Mesothelial cell of epicardium (in vitro differentiated cells): ENCODE measurements around the gene SKOR1. TPM values are rescaled to one million over a fixed set of nuclear protein-coding genes. Genes with fewer than 3 reads are reported as not detected.
A peak's percentile ranks its signal among the peaks of the same experiment; 100 is the strongest.

Experiments
- DNase-seq, 2 experiments: peaks; one replicate each; pipeline ENCODE4 v3.0.0; 2021; ENCODE audit warnings: low spot score in 2 of 2; ENCODE audit not compliant: unreplicated experiment in 2 of 2
- H3K27ac Mint-ChIP-seq: 2 replicates; pipeline ENCODE4 v1.8.0; 2021; ENCODE audit warnings: mixed read lengths
- H3K27me3 Mint-ChIP-seq: 2 replicates; pipeline ENCODE4 v1.8.0; 2021; ENCODE audit warnings: low read depth, mixed read lengths
- H3K36me3 Mint-ChIP-seq: 2 replicates; pipeline ENCODE4 v1.8.0; 2021; ENCODE audit warnings: mixed read lengths
- H3K4me1 Mint-ChIP-seq: 2 replicates; pipeline ENCODE4 v1.8.0; 2021; ENCODE audit warnings: mixed read lengths
- H3K4me3 Mint-ChIP-seq: 2 replicates; pipeline ENCODE4 v1.8.0; 2021; ENCODE audit warnings: mild to moderate bottlenecking, moderate library complexity, mixed read lengths
- H3K9me3 Mint-ChIP-seq: 2 replicates; pipeline ENCODE4 v1.8.0; 2021; ENCODE audit warnings: mixed read lengths
- total RNA-seq: library from RNA; stranded (reverse); gene quantifications from 3 replicates; pipeline ENCODE4 v1.2.1, GENCODE V29; 2021
- TF ChIP-seq, protein P1 (sequence below): fragments of 200-600 bp; sonication (generic); IDR thresholded peaks from one replicate; pipeline ENCODE4 v1.5.0; 2021; ENCODE audit warnings: antibody characterized with exemption; ENCODE audit not compliant: unreplicated experiment

Gene SKOR1
- total RNA-seq, 1 donor from 2014 or later, result 1.1 TPM

DNA sequence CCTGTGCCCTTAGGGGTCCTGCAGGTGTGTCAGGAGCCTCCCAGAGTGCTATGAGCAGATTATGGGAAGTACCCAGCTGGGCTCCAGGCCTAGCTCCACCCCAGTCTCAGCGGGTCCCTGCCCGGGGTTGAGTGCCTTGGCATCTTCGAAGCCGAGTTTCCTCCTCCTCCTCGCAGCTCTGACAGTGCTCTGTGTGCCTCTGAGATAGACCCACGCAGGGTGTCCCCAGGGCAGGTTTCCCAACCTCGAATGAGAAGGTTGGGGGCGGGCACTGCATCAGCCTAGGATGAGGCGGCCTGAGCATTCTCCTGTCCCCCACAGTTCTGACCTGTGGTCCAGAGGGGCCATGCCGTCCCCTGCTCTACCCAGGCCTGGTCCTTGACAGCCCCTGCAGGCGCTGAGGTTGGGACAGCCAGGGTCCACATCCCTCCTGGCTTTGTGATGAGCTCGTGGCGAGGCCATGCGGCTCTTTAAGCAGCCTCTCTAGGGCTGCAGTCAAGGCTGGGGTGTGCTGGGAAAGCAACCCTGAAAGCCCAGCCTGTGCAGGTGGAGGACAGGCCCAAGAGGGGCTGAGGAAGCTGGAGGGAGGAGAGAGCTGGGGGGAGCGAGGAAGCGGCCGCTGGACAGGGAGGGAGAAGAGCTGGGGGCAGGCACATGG is 20.2 kb upstream of the SKOR1 start:
- Mint-ChIP-seq H3K27me3 (peaks cover 1% of the 10 kb centered on the region), H3K4me1 (peaks cover under 1% of the 10 kb centered on the region), H3K9me3 (no peaks in the 10 kb centered on the region), H3K27ac (no peak overlapping the region), H3K36me3 (peaks cover 2% of the 10 kb centered on the region), H3K4me3 (no peak overlapping the region)
- no peak for DNase-seq
- TF ChIP-seq, protein P1, sequence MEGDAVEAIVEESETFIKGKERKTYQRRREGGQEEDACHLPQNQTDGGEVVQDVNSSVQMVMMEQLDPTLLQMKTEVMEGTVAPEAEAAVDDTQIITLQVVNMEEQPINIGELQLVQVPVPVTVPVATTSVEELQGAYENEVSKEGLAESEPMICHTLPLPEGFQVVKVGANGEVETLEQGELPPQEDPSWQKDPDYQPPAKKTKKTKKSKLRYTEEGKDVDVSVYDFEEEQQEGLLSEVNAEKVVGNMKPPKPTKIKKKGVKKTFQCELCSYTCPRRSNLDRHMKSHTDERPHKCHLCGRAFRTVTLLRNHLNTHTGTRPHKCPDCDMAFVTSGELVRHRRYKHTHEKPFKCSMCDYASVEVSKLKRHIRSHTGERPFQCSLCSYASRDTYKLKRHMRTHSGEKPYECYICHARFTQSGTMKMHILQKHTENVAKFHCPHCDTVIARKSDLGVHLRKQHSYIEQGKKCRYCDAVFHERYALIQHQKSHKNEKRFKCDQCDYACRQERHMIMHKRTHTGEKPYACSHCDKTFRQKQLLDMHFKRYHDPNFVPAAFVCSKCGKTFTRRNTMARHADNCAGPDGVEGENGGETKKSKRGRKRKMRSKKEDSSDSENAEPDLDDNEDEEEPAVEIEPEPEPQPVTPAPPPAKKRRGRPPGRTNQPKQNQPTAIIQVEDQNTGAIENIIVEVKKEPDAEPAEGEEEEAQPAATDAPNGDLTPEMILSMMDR, result no peak

DNA sequence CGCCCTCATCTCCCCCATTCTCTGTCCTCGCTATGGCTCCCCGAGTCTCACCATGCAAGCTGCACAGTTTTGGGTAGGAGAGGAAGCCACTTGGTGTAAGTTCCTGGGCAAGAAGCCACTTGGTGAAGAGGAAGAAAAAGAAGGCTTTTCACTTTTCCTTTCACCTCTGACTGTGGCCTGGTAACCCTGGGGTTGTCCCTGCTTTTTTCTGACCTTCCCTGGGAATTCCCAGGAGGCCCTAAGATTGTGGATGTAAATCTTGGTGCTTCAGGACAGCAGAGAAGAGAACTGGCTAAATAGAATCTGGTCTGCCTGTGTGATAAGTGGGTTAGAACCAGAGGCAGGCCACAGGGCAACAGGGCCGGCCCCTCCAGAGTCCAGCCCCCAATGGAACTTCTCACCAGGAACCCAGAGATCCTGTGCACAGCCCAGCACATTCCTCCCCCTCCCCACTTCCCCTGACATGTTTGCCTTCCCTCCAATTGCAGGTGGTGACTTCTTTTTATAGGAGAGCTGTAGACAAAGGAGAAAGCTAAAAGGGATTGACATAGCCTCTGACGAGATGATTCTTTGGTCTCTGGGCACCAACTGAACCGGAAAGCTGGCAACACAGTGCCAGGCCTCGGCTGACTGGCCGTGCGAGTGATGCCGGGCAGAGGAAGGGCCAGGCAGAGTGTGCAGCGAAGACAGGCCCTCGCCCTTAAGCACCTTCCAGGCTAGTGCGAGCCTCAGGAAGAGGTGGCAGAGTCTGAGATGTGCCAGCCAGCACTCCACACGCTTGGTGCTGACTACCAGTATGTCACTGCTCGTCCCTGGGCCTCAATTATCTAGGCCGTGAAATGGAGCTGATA is 19.4 kb upstream of the SKOR1 start:
- Mint-ChIP-seq H3K36me3 (peaks cover 2% of the 10 kb centered on the region), H3K4me3 (no peak overlapping the region), H3K27ac (no peak overlapping the region), H3K27me3 (peaks cover 6% of the 10 kb centered on the region), H3K9me3 (no peaks in the 10 kb centered on the region), H3K4me1 (no peaks in the 10 kb centered on the region)
- DNase-seq, result peak in 1 of 2 experiments; percentile 16
- TF ChIP-seq, protein P1, result no peak

DNA sequence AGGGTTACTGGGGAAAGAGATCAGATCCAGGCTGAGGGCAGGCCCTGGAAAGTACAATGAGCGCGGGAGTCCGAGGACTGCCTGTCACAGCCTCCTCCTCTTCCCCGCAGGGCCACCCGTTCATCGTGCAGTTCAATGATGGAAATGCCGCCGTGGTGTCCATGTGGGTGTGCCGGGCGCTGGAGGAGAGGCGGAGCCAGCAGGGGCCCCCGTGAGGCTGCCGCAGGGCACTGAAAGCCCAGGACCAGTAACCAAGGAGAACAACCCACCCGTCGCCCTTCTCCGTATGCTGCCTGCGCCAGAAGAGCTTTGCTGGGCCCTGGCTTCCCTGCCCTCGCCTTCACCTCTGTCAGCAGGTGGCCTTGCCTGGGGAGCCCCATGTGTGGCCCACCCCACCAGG is 18.8 kb upstream of the SKOR1 start:
- Mint-ChIP-seq H3K27me3 (peaks cover 5% of the 10 kb centered on the region), H3K27ac (no peak overlapping the region), H3K4me1 (no peaks in the 10 kb centered on the region), H3K36me3 (peaks cover 2% of the 10 kb centered on the region), H3K9me3 (no peaks in the 10 kb centered on the region), H3K4me3 (no peak overlapping the region)
- TF ChIP-seq, protein P1, result no peak
- no peak for DNase-seq

GRCh38 chr15:67807141-67807540 is 18.2 kb upstream of the SKOR1 start:
- TF ChIP-seq, protein P1, result no peak
- Mint-ChIP-seq H3K4me3 (no peak overlapping the region), H3K9me3 (no peaks in the 10 kb centered on the region), H3K27ac (no peak overlapping the region), H3K4me1 (peaks cover under 1% of the 10 kb centered on the region), H3K36me3 (peaks cover 2% of the 10 kb centered on the region), H3K27me3 (peaks cover 10% of the 10 kb centered on the region)
- no peak for DNase-seq

DNA sequence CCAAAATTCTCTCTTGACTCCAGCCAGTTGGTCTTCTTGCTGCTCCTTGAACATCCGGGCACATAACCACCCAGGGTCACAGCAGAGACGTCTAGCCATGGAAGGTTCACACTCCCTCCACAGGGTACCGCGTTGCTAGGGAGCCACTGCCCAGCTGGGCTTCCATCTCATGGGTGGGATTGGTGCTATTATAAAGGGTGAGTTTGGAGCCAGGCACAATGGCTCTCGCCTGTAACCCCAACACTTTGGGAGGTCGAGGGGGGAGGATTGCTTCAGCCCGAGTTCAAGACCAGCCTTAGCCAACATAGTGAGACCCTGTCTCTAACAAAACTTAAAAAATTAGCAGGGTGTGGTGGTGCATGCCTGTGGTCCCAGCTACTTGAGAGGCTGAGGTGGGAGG is 17.5 kb upstream of the SKOR1 start:
- H3K27ac Mint-ChIP-seq, result no peak overlapping the region

More for the DNA sequence above, 17.5 kb upstream of the SKOR1 start:
- TF ChIP-seq, protein P1, result no peak
- H3K9me3 Mint-ChIP-seq, result no peaks in the 10 kb centered on the region
- peaks cover 17% of the 10 kb centered on the region for H3K27me3 Mint-ChIP-seq
- H3K36me3 Mint-ChIP-seq, result peaks cover 2% of the 10 kb centered on the region
- H3K4me1 Mint-ChIP-seq, result peaks cover 6% of the 10 kb centered on the region
- no peak for DNase-seq
- no peak overlapping the region for H3K4me3 Mint-ChIP-seq
